ENCODE measurements around the gene ABCA2. TPM values are rescaled to one million over a fixed set of nuclear protein-coding genes. Genes with fewer than 3 reads are reported as not detected.
A peak's percentile ranks its signal among the peaks of the same experiment; 100 is the strongest.

The ABCA2 gene
- polyA plus RNA-seq, 1 donor (not counting 4 experiments of a cell fraction or from before 2014, with no cell fraction given) = 1.3 TPM

DNA sequence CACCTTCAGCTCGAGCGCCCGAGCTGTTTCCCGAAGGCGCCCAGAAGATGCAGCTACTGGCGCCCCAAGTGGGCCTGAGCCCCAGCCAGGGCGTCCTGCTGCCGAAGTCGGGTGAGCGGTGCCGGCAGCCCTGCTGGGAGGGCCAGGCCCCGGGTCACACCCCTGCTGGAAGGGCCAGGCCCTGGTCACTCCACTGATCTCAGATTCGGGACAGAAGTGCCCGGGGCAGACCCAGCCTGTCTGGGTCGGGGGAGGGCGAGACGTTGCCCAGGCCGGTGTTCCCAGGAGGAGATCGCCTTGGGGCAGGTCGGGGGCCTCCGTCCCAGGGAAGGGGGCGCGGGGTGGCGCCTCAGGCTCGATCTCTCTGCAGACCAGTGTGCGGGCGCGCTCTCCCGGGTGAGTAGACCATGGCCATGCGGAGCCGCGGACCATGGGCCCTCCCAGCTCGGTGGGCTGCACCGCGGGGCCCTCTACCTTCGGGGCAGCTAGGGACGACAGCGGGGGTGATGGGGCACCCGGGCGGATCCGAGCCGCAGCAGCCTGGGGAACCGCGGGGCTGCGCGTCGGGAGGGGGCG lies 42.9 kb downstream of the ABCA2 start:
- DNase-seq (ENCODE audit: low read depth, low spot score) = no peak
- no peak overlapping the region for H3K4me3 ChIP-seq (ENCODE audit: control insufficient read depth in 2 of 3, extremely low read depth in 1 of 3, insufficient read depth in 2 of 3, low read depth in 1 of 3, low read length in 3 of 3)
- H3K9me3 ChIP-seq (ENCODE audit: control insufficient read depth, low read depth, low read length) = no peaks in the 10 kb centered on the region
- TF ChIP-seq EZH2 (IDR thresholded peaks at IDR 0.05; ENCODE audit: low read length) = peak; percentile 90
- TF ChIP-seq, protein P1, sequence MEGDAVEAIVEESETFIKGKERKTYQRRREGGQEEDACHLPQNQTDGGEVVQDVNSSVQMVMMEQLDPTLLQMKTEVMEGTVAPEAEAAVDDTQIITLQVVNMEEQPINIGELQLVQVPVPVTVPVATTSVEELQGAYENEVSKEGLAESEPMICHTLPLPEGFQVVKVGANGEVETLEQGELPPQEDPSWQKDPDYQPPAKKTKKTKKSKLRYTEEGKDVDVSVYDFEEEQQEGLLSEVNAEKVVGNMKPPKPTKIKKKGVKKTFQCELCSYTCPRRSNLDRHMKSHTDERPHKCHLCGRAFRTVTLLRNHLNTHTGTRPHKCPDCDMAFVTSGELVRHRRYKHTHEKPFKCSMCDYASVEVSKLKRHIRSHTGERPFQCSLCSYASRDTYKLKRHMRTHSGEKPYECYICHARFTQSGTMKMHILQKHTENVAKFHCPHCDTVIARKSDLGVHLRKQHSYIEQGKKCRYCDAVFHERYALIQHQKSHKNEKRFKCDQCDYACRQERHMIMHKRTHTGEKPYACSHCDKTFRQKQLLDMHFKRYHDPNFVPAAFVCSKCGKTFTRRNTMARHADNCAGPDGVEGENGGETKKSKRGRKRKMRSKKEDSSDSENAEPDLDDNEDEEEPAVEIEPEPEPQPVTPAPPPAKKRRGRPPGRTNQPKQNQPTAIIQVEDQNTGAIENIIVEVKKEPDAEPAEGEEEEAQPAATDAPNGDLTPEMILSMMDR (optimal IDR thresholded peaks at IDR 0.05 in 1 of 3, IDR thresholded peaks at IDR 0.05 in 1 of 3, conservative IDR thresholded peaks at IDR 0.05 in 1 of 3; ENCODE audit: extremely low read depth in 1 of 3, insufficient read depth in 2 of 3, low read length in 3 of 3) = no peak
- no peak overlapping the region for H3K27ac ChIP-seq (ENCODE audit: control insufficient read depth, insufficient read depth, low read length)
- H3K36me3 ChIP-seq (ENCODE audit: control insufficient read depth in 2 of 2, extremely low read depth in 1 of 2, insufficient read depth in 2 of 2, low read length in 2 of 2) = no peaks in the 10 kb centered on the region
- no peaks in the 10 kb centered on the region for H3K4me1 ChIP-seq (ENCODE audit: control insufficient read depth, extremely low read depth, insufficient read depth, low read length)
- FAIRE-seq = no peak
- no peaks in the 10 kb centered on the region for H3K9me1 ChIP-seq (ENCODE audit: control insufficient read depth, extremely low read depth, insufficient read depth, low read length)
- H2AFZ ChIP-seq (ENCODE audit: control insufficient read depth, low read length) = no peak overlapping the region
- peaks cover 27% of the 10 kb centered on the region for H3K27me3 ChIP-seq (ENCODE audit: control insufficient read depth, extremely low read depth, insufficient read depth, low read length)
- no peak overlapping the region for H3K4me2 ChIP-seq (ENCODE audit: control insufficient read depth, extremely low read depth, insufficient read depth, low read depth, low read length)
- H3K79me2 ChIP-seq (ENCODE audit: control insufficient read depth, insufficient read depth, low read length) = no peaks in the 10 kb centered on the region
- no peaks in the 10 kb centered on the region for H4K20me1 ChIP-seq (ENCODE audit: control insufficient read depth, extremely low read depth, insufficient read depth, low read length)
- dilution Hi-C loops (cut with MboI; ENCODE audit: extremely low pct_ligation_motif_present, low sequenced_read_pairs) = no loop called here
- H3K9ac ChIP-seq (ENCODE audit: control insufficient read depth, extremely low read depth, insufficient read depth, low read length) = no peak overlapping the region

DNA sequence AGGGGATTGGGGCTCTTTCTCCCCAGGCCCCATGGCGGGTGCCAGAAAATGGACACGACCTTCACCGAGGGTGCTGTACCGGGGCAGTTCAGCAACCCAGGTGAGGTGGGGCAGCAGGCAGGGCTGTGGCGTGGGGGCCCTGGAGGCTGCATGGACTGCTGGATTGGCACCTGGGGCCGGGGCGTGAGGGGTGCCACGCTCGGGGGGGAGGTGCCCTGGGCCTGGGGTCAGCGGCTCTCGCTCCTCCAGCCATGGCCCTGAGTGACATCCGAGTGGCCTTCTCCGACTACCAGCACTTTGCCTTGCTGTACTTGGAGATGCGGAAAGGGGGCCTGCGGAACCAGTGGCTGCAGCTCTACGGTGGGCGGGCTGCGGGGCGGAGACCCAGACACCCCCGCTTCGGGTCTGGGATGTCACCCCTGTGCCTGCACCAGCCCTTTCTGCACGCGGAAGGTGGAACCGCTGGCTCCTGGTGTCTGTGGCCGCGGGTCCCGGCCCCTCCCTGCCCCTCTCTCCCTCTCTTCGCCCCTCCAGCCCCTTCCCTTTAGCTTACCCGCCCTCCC lies 43.5 kb downstream of the ABCA2 start:
- H2AFZ ChIP-seq (ENCODE audit: control insufficient read depth, low read length) = no peak overlapping the region
- H3K9me3 ChIP-seq (ENCODE audit: control insufficient read depth, low read depth, low read length) = no peaks in the 10 kb centered on the region
- no peaks in the 10 kb centered on the region for H3K36me3 ChIP-seq (ENCODE audit: control insufficient read depth in 2 of 2, extremely low read depth in 1 of 2, insufficient read depth in 2 of 2, low read length in 2 of 2)
- no peaks in the 10 kb centered on the region for H3K4me1 ChIP-seq (ENCODE audit: control insufficient read depth, extremely low read depth, insufficient read depth, low read length)
- TF ChIP-seq EZH2 (IDR thresholded peaks at IDR 0.05; ENCODE audit: low read length) = no peak
- peaks cover 27% of the 10 kb centered on the region for H3K27me3 ChIP-seq (ENCODE audit: control insufficient read depth, extremely low read depth, insufficient read depth, low read length)
- FAIRE-seq = no peak
- H3K9me1 ChIP-seq (ENCODE audit: control insufficient read depth, extremely low read depth, insufficient read depth, low read length) = no peaks in the 10 kb centered on the region
- H3K4me2 ChIP-seq (ENCODE audit: control insufficient read depth, extremely low read depth, insufficient read depth, low read depth, low read length) = no peak overlapping the region
- no peak overlapping the region for H3K4me3 ChIP-seq (ENCODE audit: control insufficient read depth in 2 of 3, extremely low read depth in 1 of 3, insufficient read depth in 2 of 3, low read depth in 1 of 3, low read length in 3 of 3)
- H3K79me2 ChIP-seq (ENCODE audit: control insufficient read depth, insufficient read depth, low read length) = no peaks in the 10 kb centered on the region
- no peak overlapping the region for H3K27ac ChIP-seq (ENCODE audit: control insufficient read depth, insufficient read depth, low read length)
- no peaks in the 10 kb centered on the region for H4K20me1 ChIP-seq (ENCODE audit: control insufficient read depth, extremely low read depth, insufficient read depth, low read length)
- dilution Hi-C loops (cut with MboI; ENCODE audit: extremely low pct_ligation_motif_present, low sequenced_read_pairs) = no loop called here
- DNase-seq (ENCODE audit: low read depth, low spot score) = no peak
- H3K9ac ChIP-seq (ENCODE audit: control insufficient read depth, extremely low read depth, insufficient read depth, low read length) = no peak overlapping the region

All from keratinocyte (primary cell).